Measurements from ENCODE around the gene INSRR.

Gene INSRR

GRCh38 chr1:156856282-156856785, 2.6 kb downstream of the INSRR start:
- intact Hi-C loops (cut with DNase I; ENCODE audit: low total_unique reads): no loop called here
- DNase-seq: no peak
- Histone ChIP-seq H3K27ac (no peak overlapping the region), H3K4me3 (no peak overlapping the region), H3K4me1 (peaks cover 0 to 35% (median 25%) of the 10 kb centered on the region in 4 donors), H3K36me3 (no peaks in the 10 kb centered on the region), H3K27me3 (peaks cover 0 to 74% of the 10 kb centered on the region in 2 donors), H3K9me3 (no peaks in the 10 kb centered on the region)
- TF ChIP-seq CTCF (IDR thresholded peaks at IDR 0.05): no peak

GRCh38 chr1:156854634-156855033, 4.3 kb downstream of the INSRR start:
- DNase-seq: no peak
- no peak for TF ChIP-seq CTCF (IDR thresholded peaks at IDR 0.05)
- H3K27ac ChIP-seq: no peak overlapping the region
- no peaks in the 10 kb centered on the region for H3K9me3 ChIP-seq
- H3K36me3 ChIP-seq: no peaks in the 10 kb centered on the region
- peaks cover 0 to 63% of the 10 kb centered on the region in 2 donors for H3K27me3 ChIP-seq
- peaks cover 0 to 18% (median 10%) of the 10 kb centered on the region in 4 donors for H3K4me1 ChIP-seq
- intact Hi-C loops (cut with DNase I; ENCODE audit: low total_unique reads): no loop called here
- no peak overlapping the region for H3K4me3 ChIP-seq

GRCh38 chr1:156853761-156854160, 5.2 kb downstream of the INSRR start:
- TF ChIP-seq CTCF (IDR thresholded peaks at IDR 0.05): no peak
- Histone ChIP-seq H3K9me3 (no peaks in the 10 kb centered on the region), H3K36me3 (no peaks in the 10 kb centered on the region), H3K4me3 (no peak overlapping the region), H3K27me3 (peaks cover 0 to 62% of the 10 kb centered on the region in 2 donors), H3K4me1 (peaks cover 0 to 13% (median 1%) of the 10 kb centered on the region in 4 donors), H3K27ac (no peak overlapping the region)
- DNase-seq: no peak
- intact Hi-C loops (cut with DNase I; ENCODE audit: low total_unique reads): no loop called here

GRCh38 chr1:156852418-156852874, 6.5 kb downstream of the INSRR start:
- intact Hi-C loops (cut with DNase I; ENCODE audit: low total_unique reads): no loop called here
- no peak overlapping the region for H3K27ac ChIP-seq
- H3K9me3 ChIP-seq: no peaks in the 10 kb centered on the region
- no peak for TF ChIP-seq CTCF (IDR thresholded peaks at IDR 0.05)
- no peak for DNase-seq
- peaks cover 0 to 15% (median 0%) of the 10 kb centered on the region in 4 donors for H3K4me1 ChIP-seq
- peaks cover 0 to 62% of the 10 kb centered on the region in 2 donors for H3K27me3 ChIP-seq
- H3K4me3 ChIP-seq: no peak overlapping the region
- H3K36me3 ChIP-seq: no peaks in the 10 kb centered on the region

- Histone ChIP-seq H3K36me3 (no peaks in the 10 kb centered on the region), H3K4me3 (no peak overlapping the region), H3K4me1 (peaks cover 0 to 15% (median 0%) of the 10 kb centered on the region in 4 donors), H3K9me3 (no peaks in the 10 kb centered on the region), H3K27ac (no peak overlapping the region), H3K27me3 (peaks cover 0 to 64% of the 10 kb centered on the region in 2 donors)
- DNase-seq: no peak
- TF ChIP-seq CTCF (IDR thresholded peaks at IDR 0.05): no peak
- intact Hi-C loops (cut with DNase I; ENCODE audit: low total_unique reads): no loop called here
These were observed 7.0 kb downstream of the INSRR start for GRCh38 chr1:156851779-156852417.

Data from tibial artery (tissue), 4 donors.